ENCODE results near the gene IREB2.

DNA sequence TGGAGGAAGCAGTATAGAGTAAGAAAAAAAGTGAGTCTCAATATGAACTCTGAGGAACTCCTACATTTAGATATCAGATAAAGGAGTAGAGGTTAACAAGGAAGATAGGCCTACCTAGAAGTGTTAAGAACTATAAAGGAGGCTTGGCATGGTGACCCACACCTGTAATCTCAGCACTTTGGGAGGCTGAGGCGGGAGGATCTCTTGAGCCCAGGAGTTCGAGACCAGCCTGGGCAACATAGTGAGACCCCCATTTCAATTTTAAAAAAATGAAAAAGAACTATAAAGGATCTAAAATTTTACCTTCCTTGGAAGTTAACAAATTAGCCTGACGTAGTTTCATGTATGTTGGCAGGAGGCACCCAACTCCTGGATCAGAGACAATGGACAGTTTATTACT, 14.5 kb downstream of the IREB2 start:
- no peak for TF ChIP-seq SNAI2 (CRISPR knock-in tag; IDR thresholded peaks at IDR 0.05)
- TF ChIP-seq OSR1 (CRISPR knock-in tag; IDR thresholded peaks at IDR 0.05): no peak
- TF ChIP-seq RARB (CRISPR knock-in tag; IDR thresholded peaks at IDR 0.05): no peak
- TF ChIP-seq TCF4 (CRISPR knock-in tag; IDR thresholded peaks at IDR 0.05; ENCODE audit: borderline replicate concordance): no peak
- TF ChIP-seq ZFP3 (CRISPR knock-in tag; IDR thresholded peaks at IDR 0.05): no peak
- TF ChIP-seq PATZ1 (CRISPR knock-in tag; IDR thresholded peaks at IDR 0.05; ENCODE audit: borderline replicate concordance): no peak
- TF ChIP-seq TSHZ2 (CRISPR knock-in tag; IDR thresholded peaks at IDR 0.05): no peak
- no peak for TF ChIP-seq TOX (CRISPR knock-in tag; IDR thresholded peaks at IDR 0.05; ENCODE audit: borderline replicate concordance)
